Skin epidermis (tissue), 12 donors: ENCODE data around the gene IVL.
A peak's percentile ranks its signal among the peaks of the same experiment; 100 is the strongest.

Experiments
- H3K27ac ChIP-seq, 21 experiments: fragments of 200-600 bp; sonication (generic) in 11 of 21; one replicate each; pipeline ENCODE4 v1.5.0; 2020; ENCODE audit warnings: mild to moderate bottlenecking in 3 of 21, inconsistent platforms in 2 of 21, moderate library complexity in 2 of 21
- H3K4me3 ChIP-seq, 7 experiments: fragments of 200-600 bp; sonication (generic) in 2 of 7; one replicate each; pipeline ENCODE4 v1.5.0; 2020; ENCODE audit warnings: inconsistent platforms in 2 of 7, mild to moderate bottlenecking in 2 of 7, moderate library complexity in 1 of 7

IVL gene

GRCh38 chr1:152940614-152941013 is 32.3 kb downstream of the IVL start:
- no peak overlapping the region for H3K27ac ChIP-seq
- no peak overlapping the region for H3K4me3 ChIP-seq

- H3K4me3 ChIP-seq = no peak overlapping the region
- H3K27ac ChIP-seq = no peak overlapping the region
Observed at GRCh38 chr1:152941037-152941711, 32.8 kb downstream of the IVL start.

DNA sequence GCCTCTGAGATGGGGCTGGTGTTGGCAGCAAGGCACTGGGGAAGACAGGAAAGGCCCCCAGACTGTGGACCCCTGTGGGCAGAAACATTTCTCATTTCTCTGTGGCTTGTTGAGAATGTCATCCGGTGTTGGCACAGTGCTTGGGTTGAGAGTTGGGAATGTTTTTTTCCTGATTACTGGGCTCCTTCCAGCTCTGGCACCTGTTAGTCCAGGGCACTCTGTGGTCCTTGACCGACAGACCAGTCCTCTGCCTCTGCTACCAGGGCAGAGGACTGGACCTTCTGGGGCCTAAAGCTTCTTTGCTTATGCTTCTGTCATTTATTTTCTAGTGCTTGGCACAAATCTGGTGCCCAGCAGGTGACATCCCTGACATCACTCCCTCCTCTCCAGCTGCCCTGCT is 33.8 kb downstream of the IVL start:
- no peak overlapping the region for H3K27ac ChIP-seq
- H3K4me3 ChIP-seq = no peak overlapping the region

- H3K27ac ChIP-seq = no peak overlapping the region
Observed at GRCh38 chr1:152946248-152946647, 37.9 kb downstream of the IVL start.

DNA sequence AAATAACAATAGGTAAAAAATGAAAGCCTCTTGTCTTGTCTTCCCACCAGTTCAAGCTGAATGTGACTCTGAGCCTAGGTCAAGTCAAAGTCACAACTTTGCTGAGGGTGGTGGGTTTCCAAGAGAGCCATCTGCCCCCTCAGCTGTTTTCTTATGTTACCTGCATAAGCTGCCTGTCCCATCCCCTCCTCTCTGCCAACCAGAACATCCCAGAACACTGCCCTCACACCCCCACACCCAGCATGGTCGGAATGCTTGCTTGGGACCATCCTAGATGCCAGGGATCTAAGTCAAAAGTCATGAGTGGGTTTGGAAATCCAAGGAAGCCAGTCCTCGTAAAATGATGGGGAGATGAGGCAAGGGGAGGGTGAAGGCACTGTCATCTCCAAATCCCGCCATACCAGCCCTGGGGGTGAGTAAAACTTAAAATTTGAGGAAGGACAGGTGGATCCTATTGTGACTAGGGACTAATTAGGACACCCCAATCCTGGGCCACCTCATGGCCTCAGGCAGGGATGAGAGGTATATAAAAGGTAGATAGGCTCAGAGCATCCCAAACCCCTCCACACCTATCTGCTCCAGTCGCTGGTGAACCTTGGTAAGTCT is 38.4 kb downstream of the IVL start, which contains the start of gene SPRR5:
Gene SPRR5 (plus strand): TSS at position 556 of the 606 bp plus-strand sequence. CDS start 1,349 bp downstream, outside the sequence.
- H3K4me3 ChIP-seq = no peak within 1 kb of the TSS
- H3K27ac ChIP-seq = no peak within 1 kb of the TSS

More at GRCh38 chr1:152946248-152946647, 37.9 kb downstream of the IVL start:
- no peak overlapping the region for H3K4me3 ChIP-seq

- H3K27ac ChIP-seq = no peak overlapping the region
- H3K4me3 ChIP-seq = no peak overlapping the region
Observed at GRCh38 chr1:152951711-152952110, 43.4 kb downstream of the IVL start.

GRCh38 chr1:152953761-152954160 is 45.4 kb downstream of the IVL start:
- no peak overlapping the region for H3K4me3 ChIP-seq
- peak overlapping the region in 18 of 21 experiments; percentile 6 to 83 (median 72) for H3K27ac ChIP-seq

GRCh38 chr1:152954436-152954835 is 46.1 kb downstream of the IVL start:
- Histone ChIP-seq H3K27ac (peak overlapping the region in 18 of 21 experiments; percentile 6 to 83 (median 72)), H3K4me3 (no peak overlapping the region)

DNA sequence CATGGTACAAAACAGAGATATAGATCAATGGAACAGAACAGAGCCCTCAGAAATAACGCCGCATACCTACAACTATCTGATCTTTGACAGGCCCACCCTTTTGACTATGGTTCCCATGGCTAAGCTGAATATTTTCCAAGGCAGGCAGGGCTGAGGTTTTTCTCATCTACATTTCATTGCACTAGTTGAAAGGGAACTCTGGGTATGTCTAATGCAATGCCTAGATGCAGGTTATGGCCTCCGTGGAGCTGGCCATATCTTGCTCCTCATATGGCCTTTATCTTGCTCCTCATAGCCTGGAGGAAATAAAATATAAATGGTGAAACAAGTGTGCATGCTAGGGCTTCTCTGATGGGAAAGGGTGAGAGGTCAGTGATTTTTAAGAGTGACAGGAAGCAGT is 49.2 kb downstream of the IVL start:
- H3K4me3 ChIP-seq = no peak overlapping the region
- H3K27ac ChIP-seq = no peak overlapping the region

DNA sequence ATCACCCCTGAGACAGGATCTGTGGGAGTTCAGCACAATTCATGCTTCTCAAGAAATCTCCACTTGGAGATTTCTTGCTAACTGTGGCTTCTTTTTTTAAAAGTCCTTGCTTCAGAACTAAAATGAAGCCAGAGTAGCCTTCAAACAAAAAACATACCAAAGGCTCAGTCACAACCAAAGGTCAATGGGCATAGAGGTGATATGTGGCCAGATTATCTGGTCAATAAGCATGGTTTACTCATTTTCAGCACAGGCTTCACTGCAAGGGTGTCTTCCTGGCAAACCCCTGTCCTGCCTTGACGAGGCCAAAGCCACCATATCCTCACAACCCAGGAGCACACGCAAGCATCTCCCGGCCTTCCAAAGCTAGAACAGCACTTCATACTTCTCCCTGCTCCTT is 50.9 kb downstream of the IVL start:
- Histone ChIP-seq H3K4me3 (no peak overlapping the region), H3K27ac (no peak overlapping the region)

- no peak overlapping the region for H3K27ac ChIP-seq
- no peak overlapping the region for H3K4me3 ChIP-seq
Observed at GRCh38 chr1:152959801-152960451, 51.6 kb downstream of the IVL start.

DNA sequence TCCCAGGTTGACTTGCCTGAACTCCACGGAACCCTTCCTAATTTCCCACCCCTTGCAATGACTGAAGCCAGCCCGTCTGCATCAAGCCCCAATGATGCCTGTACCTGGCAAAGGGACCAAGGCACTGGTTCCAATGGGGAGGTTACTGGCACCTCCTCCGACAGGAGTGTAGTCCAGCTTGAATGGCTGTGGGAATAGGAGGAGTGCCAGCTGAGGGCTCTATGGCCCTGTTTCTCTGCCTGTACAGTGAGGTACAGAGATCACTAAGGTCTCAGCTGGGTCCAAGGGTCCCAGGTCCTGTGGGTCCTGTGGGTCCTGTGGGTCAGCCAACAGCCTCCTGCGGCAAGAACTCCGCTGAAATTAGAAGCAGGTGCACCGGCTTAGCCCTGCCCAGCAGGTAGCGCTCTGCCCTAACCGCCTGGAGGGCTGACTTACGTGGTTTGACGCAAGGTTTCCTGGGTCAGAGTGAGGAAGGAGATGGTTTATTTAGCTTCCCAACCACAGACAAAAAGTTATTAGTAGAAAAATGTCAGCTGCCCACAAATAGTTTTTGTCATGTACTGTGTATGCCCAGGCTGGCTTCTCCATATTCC is 52.2 kb downstream of the IVL start:
- H3K4me3 ChIP-seq = no peak overlapping the region

More for the DNA sequence above, 52.2 kb downstream of the IVL start:
- no peak overlapping the region for H3K27ac ChIP-seq
